Measurements from ENCODE around the gene UNC80.
"Not testable (repeated sequence)": the region's sequence is repeated elsewhere in the genome, so short reads cannot be mapped to it uniquely, and the experiment has no call there.

The UNC80 gene

GRCh38 chr2:209787416-209787815 is 15.8 kb downstream of the UNC80 start:
- FAIRE-seq (no peak), DNase-seq (ENCODE audit: insufficient read length, low spot score) (no peak)
- no peak for TF ChIP-seq POLR2A (IDR thresholded peaks at IDR 0.05; ENCODE audit: low read depth, low read length)

- FAIRE-seq (no peak), DNase-seq (ENCODE audit: insufficient read length, low spot score) (no peak)
- no peak for TF ChIP-seq POLR2A (IDR thresholded peaks at IDR 0.05; ENCODE audit: low read depth, low read length)
Measured at GRCh38 chr2:209788925-209789324, 17.3 kb downstream of the UNC80 start.

- FAIRE-seq = peak; percentile 96
- no peak for TF ChIP-seq POLR2A (IDR thresholded peaks at IDR 0.05; ENCODE audit: low read depth, low read length)
- no peak for DNase-seq (ENCODE audit: insufficient read length, low spot score)
Measured at GRCh38 chr2:209790066-209790728, 18.6 kb downstream of the UNC80 start.

- DNase-seq (ENCODE audit: insufficient read length, low spot score) = no peak
- no peak for FAIRE-seq
- no peak for TF ChIP-seq POLR2A (IDR thresholded peaks at IDR 0.05; ENCODE audit: low read depth, low read length)
Measured at GRCh38 chr2:209791151-209791550, 19.5 kb downstream of the UNC80 start.

GRCh38 chr2:209795425-209795824 is 23.8 kb downstream of the UNC80 start:
- not testable (repeated sequence) for FAIRE-seq

GRCh38 chr2:209805351-209805750 is 33.7 kb downstream of the UNC80 start:
- DNase-seq (ENCODE audit: insufficient read length, low spot score) = no peak
- no peak for TF ChIP-seq POLR2A (IDR thresholded peaks at IDR 0.05; ENCODE audit: low read depth, low read length)
- no peak for FAIRE-seq

More at GRCh38 chr2:209795425-209795824, 23.8 kb downstream of the UNC80 start:
- not testable (repeated sequence) for DNase-seq (ENCODE audit: insufficient read length, low spot score)

- FAIRE-seq (no peak), DNase-seq (ENCODE audit: insufficient read length, low spot score) (no peak)
- no peak for TF ChIP-seq POLR2A (IDR thresholded peaks at IDR 0.05; ENCODE audit: low read depth, low read length)
Measured at GRCh38 chr2:209806318-209806717, 34.7 kb downstream of the UNC80 start.

GRCh38 chr2:209808521-209808920 is 36.9 kb downstream of the UNC80 start:
- FAIRE-seq (no peak), DNase-seq (ENCODE audit: insufficient read length, low spot score) (no peak)
- no peak for TF ChIP-seq POLR2A (IDR thresholded peaks at IDR 0.05; ENCODE audit: low read depth, low read length)

GRCh38 chr2:209809256-209809655 is 37.6 kb downstream of the UNC80 start:
- TF ChIP-seq POLR2A (IDR thresholded peaks at IDR 0.05; ENCODE audit: low read depth, low read length) = no peak
- FAIRE-seq = no peak
- DNase-seq (ENCODE audit: insufficient read length, low spot score) = no peak

GRCh38 chr2:209817844-209818271 is 46.2 kb downstream of the UNC80 start:
- FAIRE-seq (no peak), DNase-seq (ENCODE audit: insufficient read length, low spot score) (no peak)
- TF ChIP-seq POLR2A (IDR thresholded peaks at IDR 0.05; ENCODE audit: low read depth, low read length) = no peak

- DNase-seq (ENCODE audit: insufficient read length, low spot score) = no peak
- TF ChIP-seq POLR2A (IDR thresholded peaks at IDR 0.05; ENCODE audit: low read depth, low read length) = no peak
- no peak for FAIRE-seq
Measured at GRCh38 chr2:209818939-209819338, 47.3 kb downstream of the UNC80 start.

- DNase-seq (ENCODE audit: insufficient read length, low spot score) (no peak), FAIRE-seq (no peak)
Measured at GRCh38 chr2:209821806-209822205, 50.2 kb downstream of the UNC80 start.

GRCh38 chr2:209823484-209823883 is 51.9 kb downstream of the UNC80 start:
- TF ChIP-seq POLR2A (IDR thresholded peaks at IDR 0.05; ENCODE audit: low read depth, low read length) = no peak
- DNase-seq (ENCODE audit: insufficient read length, low spot score) = no peak
- FAIRE-seq = no peak

More at GRCh38 chr2:209821806-209822205, 50.2 kb downstream of the UNC80 start:
- TF ChIP-seq POLR2A (IDR thresholded peaks at IDR 0.05; ENCODE audit: low read depth, low read length) = no peak

- no peak for TF ChIP-seq POLR2A (IDR thresholded peaks at IDR 0.05; ENCODE audit: low read depth, low read length)
- FAIRE-seq (no peak), DNase-seq (ENCODE audit: insufficient read length, low spot score) (no peak)
Measured at GRCh38 chr2:209824391-209824790, 52.8 kb downstream of the UNC80 start.

- TF ChIP-seq POLR2A (IDR thresholded peaks at IDR 0.05; ENCODE audit: low read depth, low read length) = no peak
- no peak for DNase-seq (ENCODE audit: insufficient read length, low spot score)
- no peak for FAIRE-seq
Measured at GRCh38 chr2:209830722-209831465, 59.3 kb downstream of the UNC80 start.
